IPS DF 6.9 (cell line): Measurements from ENCODE around the gene CELF5.
A peak's percentile ranks its signal among the peaks of the same experiment; 100 is the strongest.

Source experiments
- DNase-seq: peaks from one replicate; pipeline ENCODE4 v3.0.0-alpha.2; 2013; ENCODE audit warnings: low read depth, low spot score
- H3K27ac ChIP-seq: one replicate; pipeline ENCODE4 v1.5.1; 2013; ENCODE audit warnings: low read length, control low read depth
- H3K27me3 ChIP-seq: 2 replicates; pipeline ENCODE4 v1.6.1; 2013; ENCODE audit warnings: mild to moderate bottlenecking, low read length; ENCODE audit not compliant: control insufficient read depth, insufficient read depth
- H3K36me3 ChIP-seq: 2 replicates; pipeline ENCODE4 v1.6.1; 2013; ENCODE audit warnings: low read length; ENCODE audit not compliant: control insufficient read depth, insufficient read depth
- H3K4me1 ChIP-seq: 2 replicates; pipeline ENCODE4 v1.6.1; 2013; ENCODE audit warnings: low read length; ENCODE audit not compliant: control insufficient read depth, insufficient read depth
- H3K4me3 ChIP-seq: 2 replicates; pipeline ENCODE4 v1.5.1; 2013; ENCODE audit warnings: mild to moderate bottlenecking, low read length
- H3K9me3 ChIP-seq: 2 replicates; pipeline ENCODE4 v1.6.1; 2013; ENCODE audit warnings: low read length, inconsistent platforms; ENCODE audit not compliant: control insufficient read depth, insufficient read depth
- WGBS: extraction: QIAGEN DNeasy Blood & Tissue Kit; methylation state at CpG from one replicate; pipeline ENCODE4 v1.1.7; 2013; ENCODE audit warnings: mixed read lengths, missing lambda C conversion rate; ENCODE audit not compliant: insufficient read length, insufficient coverage; 5-methylcytosine and 5-hydroxymethylcytosine counted together

Gene CELF5

DNA sequence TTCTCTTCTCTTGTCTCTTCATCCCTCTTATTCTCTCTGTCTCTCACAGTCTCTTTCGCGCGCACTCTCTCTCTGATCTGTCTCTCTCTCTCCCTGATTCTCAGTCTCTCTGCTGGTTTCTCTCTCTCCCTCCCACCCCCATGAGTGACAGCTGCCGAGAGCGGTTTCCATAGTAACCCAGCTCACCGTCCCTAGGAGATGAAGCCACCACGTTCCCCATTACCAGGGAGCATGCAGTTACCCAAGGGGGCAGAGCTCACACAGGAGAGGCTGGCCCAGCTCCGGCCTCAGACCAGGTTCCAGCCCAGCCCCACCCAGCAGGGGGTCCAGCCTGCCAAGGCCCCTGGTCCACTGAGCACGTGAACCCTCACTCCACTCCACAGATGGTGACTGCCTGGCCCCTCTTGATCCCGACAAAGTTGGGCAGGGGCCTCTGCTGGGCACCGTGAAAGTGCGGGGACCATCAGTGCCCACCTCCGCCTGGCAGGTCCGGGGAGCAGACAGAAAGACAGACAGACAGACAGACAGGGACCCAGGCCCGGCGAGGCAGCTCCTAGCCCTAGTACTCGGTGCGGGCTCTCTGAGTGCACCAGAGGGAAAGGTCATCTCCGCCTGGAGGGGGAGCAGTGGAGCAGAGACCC lies 50.6 kb downstream of the CELF5 start:
- WGBS, result no CpG with 5 or more reads among the region's 19 CpGs
- Histone ChIP-seq H3K9me3 (no peaks in the 10 kb centered on the region), H3K4me1 (peaks cover 3% of the 10 kb centered on the region; the same call in 1 of the 2 replicates), H3K4me3 (peak overlapping the region; percentile 66; the same call in 1 of the 2 replicates), H3K27ac (no peak overlapping the region), H3K27me3 (no peaks in the 10 kb centered on the region), H3K36me3 (no peaks in the 10 kb centered on the region)
- no peak for DNase-seq

DNA sequence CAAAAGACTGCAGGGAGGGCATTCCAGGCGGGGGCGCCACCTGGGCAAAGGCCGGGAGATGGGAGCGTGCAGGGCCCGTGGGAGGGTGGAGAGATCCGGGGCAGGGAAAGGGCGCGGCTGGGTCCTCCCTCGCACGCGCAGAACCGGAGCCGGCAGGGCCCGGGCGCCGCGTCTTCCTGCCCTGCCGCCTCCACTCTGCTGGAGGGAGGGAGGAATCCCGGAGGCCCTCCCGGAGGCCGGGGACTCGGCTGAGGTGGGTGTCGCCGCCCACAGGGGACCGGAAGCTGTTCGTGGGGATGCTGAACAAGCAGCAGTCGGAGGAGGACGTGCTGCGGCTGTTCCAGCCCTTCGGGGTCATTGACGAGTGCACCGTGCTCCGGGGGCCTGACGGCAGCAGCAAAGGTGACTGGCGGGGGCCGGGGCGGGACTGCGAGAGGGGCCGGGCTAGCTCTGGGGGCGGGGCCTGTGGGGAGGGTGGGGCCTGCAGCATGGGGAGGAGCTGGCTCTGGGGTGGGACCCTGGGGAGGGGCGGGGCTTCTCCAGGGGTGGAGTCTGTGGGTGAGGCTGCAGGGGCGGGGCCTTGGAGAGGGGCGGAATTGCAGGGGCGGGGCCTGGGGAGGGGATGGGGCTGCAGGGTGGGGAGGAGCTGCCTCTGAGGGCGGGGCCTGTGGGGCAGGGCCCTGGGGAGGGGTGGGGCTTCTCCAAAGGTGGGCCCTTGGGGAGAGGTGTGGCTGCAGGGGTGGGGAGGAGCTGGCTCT lies 51.3 kb downstream of the CELF5 start:
- Histone ChIP-seq H3K9me3 (no peaks in the 10 kb centered on the region), H3K27me3 (no peaks in the 10 kb centered on the region), H3K36me3 (no peaks in the 10 kb centered on the region), H3K27ac (no peak overlapping the region), H3K4me1 (peaks cover 3% of the 10 kb centered on the region; the same call in 1 of the 2 replicates), H3K4me3 (peak overlapping the region; percentile 66; the same call in 1 of the 2 replicates)
- WGBS, result no CpG with 5 or more reads among the region's 45 CpGs
- DNase-seq, result peak; percentile 68

DNA sequence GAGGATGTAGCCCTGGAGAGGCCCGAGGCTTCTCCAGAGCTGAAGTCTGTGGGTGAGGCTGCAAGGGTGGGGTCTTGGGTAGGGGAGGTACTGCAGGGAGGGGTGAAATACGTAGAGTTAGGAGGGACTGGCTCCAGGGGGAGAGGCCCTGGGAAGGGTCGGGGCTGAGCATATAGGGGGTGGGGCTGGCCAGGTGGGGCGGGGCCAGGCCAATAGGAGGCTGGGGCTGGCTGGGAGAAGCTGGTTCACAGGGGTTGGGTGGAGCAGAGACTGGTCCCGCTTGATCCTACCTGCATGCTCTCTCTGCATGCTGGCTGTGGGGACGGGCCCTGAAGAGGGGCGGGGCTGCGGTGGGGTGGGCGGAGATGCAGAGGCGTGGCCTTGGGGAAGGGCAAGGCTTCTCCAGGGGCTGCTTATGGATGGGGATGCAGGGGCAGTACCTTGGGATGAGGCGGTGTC lies 51.9 kb downstream of the CELF5 start:
- peak; percentile 67 for DNase-seq

DNA sequence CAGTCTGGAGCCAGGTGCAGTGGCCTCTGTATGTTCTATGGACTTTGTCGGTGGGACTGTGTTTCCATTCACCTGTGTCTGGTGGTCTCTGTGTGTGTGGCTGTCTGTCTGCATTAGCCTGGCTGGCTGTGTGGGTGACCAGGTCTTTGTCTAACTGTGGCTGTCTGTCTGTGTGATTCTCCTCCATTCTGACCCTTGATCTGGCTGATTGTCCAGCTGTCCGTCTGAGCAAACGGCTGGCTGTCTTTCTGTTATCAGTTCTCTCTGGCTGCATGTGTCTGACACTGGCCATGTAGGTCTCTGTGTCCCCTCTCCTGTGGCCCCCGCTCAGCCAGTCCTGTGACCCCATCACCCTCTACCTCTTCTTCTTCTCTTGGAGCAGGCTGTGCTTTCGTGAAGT lies 53.2 kb downstream of the CELF5 start:
- H3K4me1 ChIP-seq, result peaks cover 3% of the 10 kb centered on the region; the same call in 1 of the 2 replicates
- DNase-seq, result no peak
- no CpG with 5 or more reads among the region's 5 CpGs for WGBS
- no peak overlapping the region for H3K27ac ChIP-seq
- H3K4me3 ChIP-seq, result no peak overlapping the region
- no peaks in the 10 kb centered on the region for H3K9me3 ChIP-seq
- no peaks in the 10 kb centered on the region for H3K27me3 ChIP-seq
- 0 out of 2 replicates have a peak, but pooled peaks cover 4% of the 10 kb centered on the region for H3K36me3 ChIP-seq

More for the DNA sequence above, 51.9 kb downstream of the CELF5 start:
- Histone ChIP-seq H3K9me3 (no peaks in the 10 kb centered on the region), H3K27me3 (no peaks in the 10 kb centered on the region), H3K4me3 (peak overlapping the region; percentile 14; the same call in 1 of the 2 replicates), H3K4me1 (peaks cover 3% of the 10 kb centered on the region; the same call in 1 of the 2 replicates), H3K27ac (no peak overlapping the region), H3K36me3 (0 out of 2 replicates have a peak, but pooled peaks cover 4% of the 10 kb centered on the region)
- WGBS, result no CpG with 5 or more reads among the region's 11 CpGs

DNA sequence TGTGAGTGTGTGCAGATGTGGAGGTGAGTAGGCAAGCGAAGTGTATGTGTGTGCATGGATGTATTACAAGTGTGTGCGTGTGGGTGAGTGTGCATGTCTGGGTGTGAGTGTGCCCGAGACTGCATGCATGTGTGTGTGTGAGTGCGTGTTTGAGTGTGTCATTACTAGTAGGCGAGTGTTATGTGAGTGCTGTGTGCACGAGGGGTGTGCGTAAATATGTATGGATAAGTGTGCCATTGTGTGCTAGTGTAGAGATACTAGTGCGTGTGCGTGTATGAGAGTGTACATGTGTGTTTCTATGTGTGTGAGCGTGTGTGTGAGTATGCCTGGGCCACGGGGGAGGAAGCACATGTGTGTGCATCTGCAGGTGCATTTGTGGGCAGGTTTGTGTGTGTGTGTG lies 53.8 kb downstream of the CELF5 start:
- H3K4me1 ChIP-seq, result peaks cover 3% of the 10 kb centered on the region; the same call in 1 of the 2 replicates
- 0 out of 2 replicates have a peak, but pooled peaks cover 4% of the 10 kb centered on the region for H3K36me3 ChIP-seq
- no peaks in the 10 kb centered on the region for H3K27me3 ChIP-seq
- H3K9me3 ChIP-seq, result no peaks in the 10 kb centered on the region
- no peak overlapping the region for H3K27ac ChIP-seq
- H3K4me3 ChIP-seq, result no peak overlapping the region
- no peak for DNase-seq
- 100% methylated on average over 6 of the region's 11 CpGs for WGBS

DNA sequence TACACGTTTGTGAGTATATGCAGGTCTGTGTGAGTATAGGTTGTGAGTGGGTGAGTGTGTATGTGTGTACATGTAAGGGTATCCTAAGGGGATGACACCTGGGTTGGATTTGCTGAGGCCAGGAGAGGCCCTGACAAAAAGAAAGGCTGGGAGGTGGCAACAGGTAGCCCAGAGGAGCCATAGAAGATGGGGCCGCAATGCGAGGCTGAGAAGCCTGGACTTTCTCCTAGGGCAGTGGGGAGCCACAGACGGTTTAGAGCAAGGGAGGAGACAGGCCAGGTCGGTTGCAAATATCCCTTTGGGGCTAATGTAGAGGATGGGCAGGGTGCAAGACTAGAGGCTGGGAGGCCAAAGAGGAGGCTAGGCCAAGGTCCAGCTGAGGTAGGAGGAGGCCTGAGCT lies 54.3 kb downstream of the CELF5 start:
- H3K4me1 ChIP-seq, result peaks cover 3% of the 10 kb centered on the region; the same call in 1 of the 2 replicates
- H3K36me3 ChIP-seq, result 0 out of 2 replicates have a peak, but pooled peaks cover 4% of the 10 kb centered on the region
- H3K27me3 ChIP-seq, result no peaks in the 10 kb centered on the region
- no peak overlapping the region for H3K27ac ChIP-seq
- WGBS, result 100% methylated on average over 1 of the region's 5 CpGs
- no peak overlapping the region for H3K4me3 ChIP-seq
- H3K9me3 ChIP-seq, result no peaks in the 10 kb centered on the region
- no peak for DNase-seq

DNA sequence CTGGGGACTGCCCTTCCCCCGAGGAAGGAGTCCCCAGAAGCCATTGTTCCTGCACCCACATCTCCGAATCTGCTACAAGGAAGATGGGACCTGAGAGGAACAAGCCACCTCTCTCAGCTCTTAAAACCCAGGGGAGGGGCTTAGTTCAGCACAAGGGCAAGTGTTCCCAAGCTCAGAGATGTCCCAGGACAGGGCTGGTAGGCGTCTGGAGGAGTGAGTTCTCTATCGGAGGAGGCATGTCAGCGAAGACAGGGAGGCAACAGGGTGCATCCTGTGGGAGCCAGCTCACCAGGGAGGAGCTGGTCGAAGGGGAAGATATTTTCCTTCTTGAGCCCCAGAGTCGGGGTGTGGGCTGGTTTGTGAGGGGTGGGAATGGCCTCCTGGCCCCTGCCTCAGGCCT lies 54.8 kb downstream of the CELF5 start:
- peaks cover 3% of the 10 kb centered on the region; the same call in 1 of the 2 replicates for H3K4me1 ChIP-seq
- WGBS, result no CpG with 5 or more reads among the region's 7 CpGs
- no peaks in the 10 kb centered on the region for H3K9me3 ChIP-seq
- H3K36me3 ChIP-seq, result 0 out of 2 replicates have a peak, but pooled peaks cover 4% of the 10 kb centered on the region
- DNase-seq, result no peak
- H3K27ac ChIP-seq, result no peak overlapping the region
- no peaks in the 10 kb centered on the region for H3K27me3 ChIP-seq
- H3K4me3 ChIP-seq, result no peak overlapping the region

DNA sequence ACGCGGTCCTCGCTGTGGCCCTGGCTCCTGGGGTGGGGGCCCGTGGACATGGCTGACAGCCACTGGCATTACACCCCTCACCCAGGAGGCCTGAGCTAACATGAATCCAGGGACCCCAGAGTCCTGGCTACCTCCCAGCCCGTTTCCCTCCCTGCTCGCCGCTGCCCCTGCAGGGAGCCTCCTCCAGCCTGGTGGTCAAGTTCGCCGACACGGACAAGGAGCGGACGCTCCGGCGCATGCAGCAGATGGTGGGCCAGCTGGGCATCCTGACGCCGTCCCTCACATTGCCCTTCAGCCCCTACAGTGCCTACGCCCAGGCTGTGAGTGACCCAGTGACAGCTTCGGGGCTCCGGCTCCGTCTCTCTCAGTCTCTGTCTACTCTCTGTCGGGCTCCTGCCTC lies 56.6 kb downstream of the CELF5 start:
- no peak for DNase-seq
- Histone ChIP-seq H3K27me3 (no peaks in the 10 kb centered on the region), H3K9me3 (no peaks in the 10 kb centered on the region), H3K4me3 (no peak overlapping the region), H3K4me1 (no peaks in the 10 kb centered on the region), H3K36me3 (0 out of 2 replicates have a peak, but pooled peaks cover 4% of the 10 kb centered on the region), H3K27ac (no peak overlapping the region)
- WGBS, result no CpG with 5 or more reads among the region's 21 CpGs

DNA sequence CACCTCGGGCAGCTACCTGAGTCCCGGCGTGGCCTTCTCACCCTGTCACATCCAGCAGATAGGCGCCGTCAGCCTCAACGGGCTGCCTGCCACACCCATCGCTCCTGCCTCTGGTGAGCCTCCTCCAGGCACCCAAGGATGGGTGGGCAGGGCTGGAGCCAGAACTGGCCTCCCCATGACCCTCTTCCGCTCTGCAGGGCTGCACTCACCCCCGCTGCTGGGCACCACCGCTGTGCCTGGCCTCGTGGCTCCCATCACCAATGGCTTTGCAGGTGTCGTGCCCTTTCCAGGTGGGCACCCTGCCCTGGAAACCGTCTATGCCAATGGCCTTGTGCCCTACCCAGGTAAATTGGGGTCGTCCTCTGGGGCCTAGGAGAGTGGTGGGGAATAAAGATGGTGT lies 57.7 kb downstream of the CELF5 start:
- Histone ChIP-seq H3K4me1 (no peaks in the 10 kb centered on the region), H3K27ac (no peak overlapping the region), H3K27me3 (no peaks in the 10 kb centered on the region), H3K36me3 (0 out of 2 replicates have a peak, but pooled peaks cover 4% of the 10 kb centered on the region), H3K9me3 (no peaks in the 10 kb centered on the region), H3K4me3 (no peak overlapping the region)
- no peak for DNase-seq
- no CpG with 5 or more reads among the region's 14 CpGs for WGBS

DNA sequence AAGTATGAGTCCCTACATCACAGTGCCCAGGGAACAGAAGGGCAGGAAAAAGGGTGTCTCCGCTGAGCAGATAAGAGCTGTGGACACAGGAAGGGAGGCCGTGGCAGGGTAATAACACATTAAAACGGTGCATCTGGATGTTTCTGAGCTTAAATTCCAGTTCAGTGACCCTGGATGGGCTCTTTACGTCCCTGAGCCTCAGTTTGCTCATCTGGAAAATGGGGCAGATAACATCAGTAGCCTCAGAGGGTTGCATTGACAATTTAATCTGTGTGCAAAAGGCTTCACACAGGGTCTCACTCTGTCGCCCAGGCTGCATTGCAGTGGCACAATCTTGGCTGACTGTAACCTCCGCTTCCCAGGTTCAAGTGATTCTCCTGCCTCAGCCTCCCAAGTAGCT lies 58.1 kb downstream of the CELF5 start:
- no peak overlapping the region for H3K27ac ChIP-seq
- 0 out of 2 replicates have a peak, but pooled peaks cover 4% of the 10 kb centered on the region for H3K36me3 ChIP-seq
- no CpG with 5 or more reads among the region's 6 CpGs for WGBS
- H3K9me3 ChIP-seq, result no peaks in the 10 kb centered on the region
- H3K4me3 ChIP-seq, result no peak overlapping the region
- no peak for DNase-seq
- no peaks in the 10 kb centered on the region for H3K4me1 ChIP-seq
- H3K27me3 ChIP-seq, result no peaks in the 10 kb centered on the region
